PC-3 (cell line): ENCODE measurements around the gene ORM2. TPM values are rescaled to one million over a fixed set of nuclear protein-coding genes. Genes with fewer than 3 reads are reported as not detected.

Source experiments
- ATAC-seq: fragments of 200-7000 bp; cut with Tn5 transposase; 2 replicates; pipeline ENCODE4 v1.9.1; 2020; ENCODE audit warnings: mild to moderate bottlenecking, moderate library complexity
- BruUV-seq: library from RNA; stranded (reverse); fragments of 400-500 nt; replicated peaks from 2 replicates; lab custom pipeline; 2021; lab: Mats Ljungman, UMichigan
- CTCF ChIA-PET: fragments of 300-600 bp; sonication (Branson Sonifier 250); formaldehyde crosslinking; loops from one replicate; lab custom pipeline; 2022; ENCODE audit warnings: antibody characterized with exemption; lab: Charles Lee
- POLR2A ChIA-PET: fragments of 300-600 bp; sonication (Branson Sonifier 250); formaldehyde crosslinking; loops from one replicate; lab custom pipeline; 2022; ENCODE audit warnings: antibody characterized with exemption; ENCODE audit not compliant: unreplicated experiment; lab: Charles Lee
- DNase-seq: peaks from one replicate; pipeline ENCODE4 v3.0.0-alpha.2; 2015
- H2AFZ ChIP-seq: fragments of 300-600 bp; sonication (generic); 2 replicates; pipeline ENCODE4 v1.6.0; 2016; ENCODE audit warnings: antibody characterized with exemption, low read length
- H3F3A ChIP-seq: fragments of 300-600 bp; sonication (generic); one replicate; pipeline ENCODE4 v1.6.0; 2017; ENCODE audit warnings: antibody characterized with exemption, low read length, control low read depth, mild to moderate bottlenecking; ENCODE audit not compliant: unreplicated experiment
- H3K27ac ChIP-seq: fragments of 300-600 bp; sonication (generic); 2 replicates; pipeline ENCODE4 v1.5.1; 2016; ENCODE audit warnings: mild to moderate bottlenecking, low read length
- H3K27me3 ChIP-seq: fragments of 300-600 bp; sonication (generic); 2 replicates; pipeline ENCODE4 v1.6.1; 2016; ENCODE audit warnings: low read length, mixed read lengths
- H3K36me3 ChIP-seq: fragments of 300-600 bp; sonication (generic); 2 replicates; pipeline ENCODE4 v1.6.1; 2016; ENCODE audit warnings: low read depth, mixed run types, low read length, mixed read lengths
- H3K4me1 ChIP-seq: fragments of 300-600 bp; sonication (generic); 2 replicates; pipeline ENCODE4 v1.5.1; 2016; ENCODE audit warnings: low read length; ENCODE audit not compliant: insufficient read depth
- H3K4me2 ChIP-seq: fragments of 300-600 bp; sonication (generic); 2 replicates; pipeline ENCODE4 v1.6.0; 2016; ENCODE audit warnings: low read length
- H3K4me3 ChIP-seq: fragments of 300-600 bp; sonication (generic); 2 replicates; pipeline ENCODE4 v1.5.1; 2016; ENCODE audit warnings: mild to moderate bottlenecking, low read length, mixed read lengths
- H3K79me2 ChIP-seq: fragments of 300-600 bp; sonication (generic); 2 replicates; pipeline ENCODE4 v1.6.1; 2017; ENCODE audit warnings: low read length, mixed read lengths
- H3K9ac ChIP-seq: fragments of 300-600 bp; sonication (generic); 2 replicates; pipeline ENCODE4 v1.6.0; 2016; ENCODE audit warnings: mild to moderate bottlenecking, low read length
- H3K9me2 ChIP-seq: fragments of 300-600 bp; sonication (generic); replicated peaks from 2 replicates; pipeline ENCODE4 v1.6.1; 2016; ENCODE audit warnings: mixed run types, low read length, mixed read lengths
- H3K9me3 ChIP-seq: fragments of 300-600 bp; sonication (generic); 2 replicates; pipeline ENCODE4 v1.6.1; 2016; ENCODE audit warnings: low read length, mixed read lengths
- H4K20me1 ChIP-seq: fragments of 300-600 bp; sonication (generic); 2 replicates; pipeline ENCODE4 v1.6.1; 2016; ENCODE audit warnings: low read length, mixed read lengths
- EZH2 ChIP-seq: fragments of 300-600 bp; sonication (generic); IDR thresholded peaks from one replicate; pipeline ENCODE4 v1.6.1; 2017; ENCODE audit warnings: antibody characterized with exemption, mild to moderate bottlenecking, low read length; ENCODE audit not compliant: unreplicated experiment
- EZH2phosphoT487 ChIP-seq: fragments of 300-600 bp; sonication (generic); IDR thresholded peaks from 2 replicates; pipeline ENCODE4 v1.6.1; 2018; ENCODE audit warnings: mild to moderate bottlenecking, antibody characterized with exemption, low read length, borderline replicate concordance
- intact Hi-C: fragments of 100-400 bp; cut with micrococcal nuclease; formaldehyde crosslinking; loops from 2 replicates; pipeline ENCODE4 v1.9.0; 2023
- total RNA-seq: library from RNA; depleted of rRNA; stranded (reverse); fragments of >200 nt; gene quantifications from 2 replicates; pipeline ENCODE4 v1.2.3, GENCODE V29; 2014
- TF ChIP-seq, protein P1 (sequence below): fragments of 300-600 bp; sonication (generic); conservative IDR thresholded peaks from 2 replicates; pipeline ENCODE4 v1.5.1; 2017; ENCODE audit warnings: antibody characterized with exemption, low read depth, mild to moderate bottlenecking, low read length

Gene ORM2
- total RNA-seq, 1 experiment from 2014 or later = not detected

DNA sequence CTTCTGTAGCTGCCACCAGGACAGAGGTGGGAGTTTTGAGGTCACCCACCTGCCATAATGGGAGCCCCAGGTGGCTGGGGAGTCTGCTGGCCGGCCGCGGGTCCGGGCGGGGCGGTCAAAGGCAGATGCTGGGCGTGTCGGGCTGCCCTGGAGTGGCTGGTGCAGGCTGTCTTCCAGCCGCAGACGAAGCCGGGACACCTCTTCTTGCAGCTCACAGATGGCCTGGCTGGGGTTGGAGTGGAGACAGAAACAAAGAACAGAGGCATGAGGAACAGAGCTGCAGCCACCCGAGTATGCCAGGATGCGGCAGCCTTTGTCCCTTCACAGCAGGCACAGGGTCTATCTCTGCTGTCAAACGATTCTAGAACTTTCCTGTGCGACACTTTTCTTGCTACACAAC, 18.0 kb downstream of the ORM2 start:
- H3K27ac ChIP-seq = no peak overlapping the region
- no peaks in the 10 kb centered on the region for H3F3A ChIP-seq
- no peak overlapping the region for H2AFZ ChIP-seq
- no peaks in the 10 kb centered on the region; the same call in 1 of the 2 replicates for H3K36me3 ChIP-seq
- H3K79me2 ChIP-seq = no peaks in the 10 kb centered on the region
- TF ChIP-seq EZH2phosphoT487 = no peak
- TF ChIP-seq EZH2 = no peak
- TF ChIP-seq, protein P1, sequence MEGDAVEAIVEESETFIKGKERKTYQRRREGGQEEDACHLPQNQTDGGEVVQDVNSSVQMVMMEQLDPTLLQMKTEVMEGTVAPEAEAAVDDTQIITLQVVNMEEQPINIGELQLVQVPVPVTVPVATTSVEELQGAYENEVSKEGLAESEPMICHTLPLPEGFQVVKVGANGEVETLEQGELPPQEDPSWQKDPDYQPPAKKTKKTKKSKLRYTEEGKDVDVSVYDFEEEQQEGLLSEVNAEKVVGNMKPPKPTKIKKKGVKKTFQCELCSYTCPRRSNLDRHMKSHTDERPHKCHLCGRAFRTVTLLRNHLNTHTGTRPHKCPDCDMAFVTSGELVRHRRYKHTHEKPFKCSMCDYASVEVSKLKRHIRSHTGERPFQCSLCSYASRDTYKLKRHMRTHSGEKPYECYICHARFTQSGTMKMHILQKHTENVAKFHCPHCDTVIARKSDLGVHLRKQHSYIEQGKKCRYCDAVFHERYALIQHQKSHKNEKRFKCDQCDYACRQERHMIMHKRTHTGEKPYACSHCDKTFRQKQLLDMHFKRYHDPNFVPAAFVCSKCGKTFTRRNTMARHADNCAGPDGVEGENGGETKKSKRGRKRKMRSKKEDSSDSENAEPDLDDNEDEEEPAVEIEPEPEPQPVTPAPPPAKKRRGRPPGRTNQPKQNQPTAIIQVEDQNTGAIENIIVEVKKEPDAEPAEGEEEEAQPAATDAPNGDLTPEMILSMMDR = no peak
- CTCF ChIA-PET = no interaction called here
- H3K4me1 ChIP-seq = peaks cover 12% of the 10 kb centered on the region
- H3K9me2 ChIP-seq = no peaks in the 10 kb centered on the region
- intact Hi-C loops = no loop called here
- H3K27me3 ChIP-seq = no peaks in the 10 kb centered on the region
- H3K4me2 ChIP-seq = no peak overlapping the region
- BruUV-seq = no TSS peak
- POLR2A ChIA-PET = no interaction called here
- no peaks in the 10 kb centered on the region for H3K9me3 ChIP-seq
- H4K20me1 ChIP-seq = no peaks in the 10 kb centered on the region
- ATAC-seq (no peak), DNase-seq (no peak)
- H3K9ac ChIP-seq = no peak overlapping the region
- H3K4me3 ChIP-seq = no peak overlapping the region

DNA sequence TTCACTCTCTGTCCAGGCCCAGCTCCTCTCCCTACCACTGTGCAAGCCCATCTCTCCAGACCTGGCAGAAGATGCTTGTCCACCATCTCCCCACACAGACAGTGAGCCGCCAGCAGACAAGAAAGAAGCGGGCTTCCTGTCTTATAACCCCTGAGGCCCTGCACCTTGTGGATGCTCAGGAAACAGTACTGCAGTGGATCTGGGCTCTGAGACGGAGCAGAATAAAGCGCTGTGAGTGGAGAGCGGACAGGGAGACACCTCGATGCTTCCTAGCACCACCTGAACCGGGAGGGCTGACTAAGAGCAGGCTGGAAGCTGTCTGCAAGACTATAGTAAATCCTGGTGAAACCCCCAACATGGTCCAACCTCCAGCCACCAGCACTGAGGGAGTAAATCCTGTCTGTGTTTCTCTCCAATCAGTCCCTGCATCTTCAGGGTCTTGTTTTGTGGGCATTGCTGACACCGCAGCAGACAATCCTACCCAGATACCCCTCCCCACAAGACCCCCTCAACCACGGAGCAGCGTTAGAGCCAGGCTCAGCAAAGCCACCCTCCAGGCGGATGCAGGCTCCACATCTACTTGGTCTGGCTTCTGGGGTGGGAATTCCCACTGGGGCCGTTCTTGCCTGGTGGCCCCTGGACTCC, 18.7 kb downstream of the ORM2 start:
- no peak for TF ChIP-seq EZH2phosphoT487
- TF ChIP-seq, protein P1 = no peak
- no peak for TF ChIP-seq EZH2
- Histone ChIP-seq H3K9me3 (no peaks in the 10 kb centered on the region), H3K27ac (peak overlapping the region; percentile 12; the same call in 1 of the 2 replicates), H3K79me2 (no peaks in the 10 kb centered on the region), H2AFZ (no peak overlapping the region), H3K36me3 (no peaks in the 10 kb centered on the region; the same call in 1 of the 2 replicates), H3K4me3 (no peak overlapping the region), H3K27me3 (no peaks in the 10 kb centered on the region), H3K4me2 (no peak overlapping the region), H3K9me2 (no peaks in the 10 kb centered on the region), H4K20me1 (no peaks in the 10 kb centered on the region), H3K9ac (no peak overlapping the region), H3K4me1 (peaks cover 12% of the 10 kb centered on the region), H3F3A (no peaks in the 10 kb centered on the region)
- CTCF ChIA-PET = no interaction called here
- BruUV-seq = no TSS peak
- DNase-seq = no peak
- POLR2A ChIA-PET = no interaction called here
- no peak for ATAC-seq
- intact Hi-C loops = no loop called here

- Histone ChIP-seq H3K4me3 (no peak overlapping the region), H3K27ac (peak overlapping the region; percentile 29; the same call in 1 of the 2 replicates), H3K4me1 (peaks cover 12% of the 10 kb centered on the region), H3K27me3 (no peaks in the 10 kb centered on the region), H3K79me2 (no peaks in the 10 kb centered on the region), H3K9ac (no peak overlapping the region), H3K9me2 (no peaks in the 10 kb centered on the region), H3K4me2 (no peak overlapping the region), H2AFZ (no peak overlapping the region), H3K9me3 (no peaks in the 10 kb centered on the region), H3F3A (no peaks in the 10 kb centered on the region), H3K36me3 (no peaks in the 10 kb centered on the region; the same call in 1 of the 2 replicates), H4K20me1 (no peaks in the 10 kb centered on the region)
- intact Hi-C loops = no loop called here
- CTCF ChIA-PET = no interaction called here
- ATAC-seq (peak; percentile 87), DNase-seq (peak; percentile 72)
- no TSS peak for BruUV-seq
- POLR2A ChIA-PET = no interaction called here
- TF ChIP-seq EZH2 = no peak
- TF ChIP-seq EZH2phosphoT487 = no peak
- TF ChIP-seq, protein P1 = no peak
Measured at GRCh38 chr9:114348906-114349482, 19.3 kb downstream of the ORM2 start.
